ENCODE data around the gene UBTF.

UBTF gene

DNA sequence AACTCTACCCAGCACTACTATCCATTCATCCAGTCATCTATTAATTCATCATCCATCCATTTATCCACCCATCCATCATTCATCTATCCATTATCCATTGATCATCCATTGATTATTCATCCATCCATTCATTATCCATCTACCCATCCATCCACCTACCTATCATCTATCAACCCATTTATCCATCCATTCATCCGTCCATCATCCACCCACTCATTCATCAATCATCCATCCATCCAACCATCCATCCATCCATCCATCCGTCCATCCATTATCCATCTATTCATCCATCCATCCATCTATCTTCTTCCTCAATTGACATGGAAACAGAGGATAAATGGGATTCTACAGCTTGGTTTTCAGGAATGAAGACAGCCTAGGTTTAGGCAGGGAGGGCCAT is 36.4 kb upstream of the UBTF start:
- no peak for DNase-seq (ENCODE audit: low read depth)
- TF ChIP-seq CTCF (conservative IDR thresholded peaks at IDR 0.05; ENCODE audit: low read length) = no peak
- H3K4me3 ChIP-seq (ENCODE audit: low read length) = no peak overlapping the region

DNA sequence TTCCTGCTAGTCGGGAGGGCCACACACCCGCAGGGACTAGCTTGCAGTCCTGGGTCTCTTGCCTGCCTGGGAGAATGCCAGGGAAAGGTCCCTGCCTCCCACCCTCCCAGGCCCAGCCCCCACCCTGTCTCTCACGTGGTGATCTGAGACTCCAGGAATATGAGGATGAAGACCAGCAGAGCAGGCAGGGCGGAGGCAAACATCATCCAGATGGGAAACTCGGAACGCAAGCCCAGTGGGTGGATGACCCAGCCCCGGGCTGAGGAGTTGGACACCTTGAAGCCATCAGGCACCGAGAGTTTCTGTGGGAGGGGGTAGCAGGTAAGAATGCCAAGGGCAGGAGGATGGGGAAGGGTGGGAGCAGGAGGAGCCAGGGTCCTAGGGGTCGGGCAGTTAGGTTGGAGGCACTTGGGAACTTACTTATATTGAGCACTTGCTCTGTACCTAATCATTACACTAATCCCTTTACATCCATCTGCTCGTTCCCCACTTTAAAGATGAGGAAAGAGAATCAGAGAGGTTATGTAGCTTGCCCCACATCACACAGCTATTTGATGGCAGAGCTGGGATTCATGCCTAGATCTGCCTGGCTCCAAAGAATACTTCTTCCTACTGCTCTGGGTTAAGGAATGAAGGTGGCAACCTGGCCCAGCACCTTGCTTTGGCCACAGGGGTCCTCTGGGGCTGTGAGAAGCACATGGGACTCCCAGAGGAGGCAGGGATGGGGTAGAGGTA is 35.1 kb upstream of the UBTF start:
- no peak overlapping the region for H3K4me3 ChIP-seq (ENCODE audit: low read length)
- TF ChIP-seq CTCF (conservative IDR thresholded peaks at IDR 0.05; ENCODE audit: low read length) = no peak
- DNase-seq (ENCODE audit: low read depth) = no peak

- H3K4me3 ChIP-seq (ENCODE audit: low read length) = no peak overlapping the region
- no peak for TF ChIP-seq CTCF (conservative IDR thresholded peaks at IDR 0.05; ENCODE audit: low read length)
- DNase-seq (ENCODE audit: low read depth) = no peak
Measured at GRCh38 chr17:44253006-44253405, 33.5 kb upstream of the UBTF start.

- no peak for DNase-seq (ENCODE audit: low read depth)
- no peak overlapping the region for H3K4me3 ChIP-seq (ENCODE audit: low read length)
- no peak for TF ChIP-seq CTCF (conservative IDR thresholded peaks at IDR 0.05; ENCODE audit: low read length)
Measured at GRCh38 chr17:44251062-44251461, 31.6 kb upstream of the UBTF start.

DNA sequence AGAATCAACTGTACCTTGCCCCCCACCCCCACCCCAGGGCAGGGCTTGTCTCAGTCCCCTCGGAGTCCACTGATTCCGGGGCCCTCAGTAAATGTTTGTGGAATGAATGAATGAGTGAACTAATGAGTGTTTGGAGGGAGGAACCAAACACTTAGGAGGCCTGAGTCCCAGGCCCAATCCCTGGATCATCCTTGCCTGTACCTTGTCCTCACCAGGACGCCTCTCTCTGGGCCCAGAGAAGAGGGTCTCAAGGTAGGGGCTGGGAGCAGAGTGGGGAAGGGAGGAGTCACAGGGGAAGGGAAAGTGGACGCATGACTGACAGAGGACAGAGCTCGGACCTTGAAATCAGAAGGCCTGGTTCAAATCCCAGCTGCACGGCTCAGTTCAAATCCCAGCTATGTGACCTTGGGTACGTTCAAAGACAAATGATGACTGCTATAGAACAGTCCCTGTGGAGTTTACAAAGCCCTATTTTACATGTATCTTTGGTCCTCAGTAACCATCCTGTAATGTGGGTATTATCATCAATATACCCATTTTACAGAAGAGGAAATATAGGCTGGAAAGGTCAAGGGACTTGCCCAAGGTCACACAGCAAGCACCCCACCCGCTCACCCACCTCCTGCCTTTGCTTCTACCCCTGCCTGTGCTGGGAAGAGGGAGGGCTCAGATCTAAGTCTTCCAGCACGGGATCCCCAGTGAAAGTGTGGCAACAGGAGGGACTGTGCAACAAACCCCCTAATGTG is 30.2 kb upstream of the UBTF start:
- TF ChIP-seq CTCF (conservative IDR thresholded peaks at IDR 0.05; ENCODE audit: low read length) = no peak
- H3K4me3 ChIP-seq (ENCODE audit: low read length) = no peak overlapping the region
- DNase-seq (ENCODE audit: low read depth) = no peak

GRCh38 chr17:44247876-44248736 is 28.6 kb upstream of the UBTF start:
- H3K4me3 ChIP-seq (ENCODE audit: low read length) = no peak overlapping the region
- no peak for TF ChIP-seq CTCF (conservative IDR thresholded peaks at IDR 0.05; ENCODE audit: low read length)
- DNase-seq (ENCODE audit: low read depth) = no peak

All from AG10803 (cell line).